Urothelium cell line (cell line): ENCODE results near the gene ASTL.

Experiments
- DNase-seq: peaks from one replicate; pipeline ENCODE4 v3.0.0; 2011; ENCODE audit warnings: low spot score, mixed read lengths
- FAIRE-seq: peaks from 2 replicates; lab custom pipeline; 2011; peaks lifted over from hg19 to GRCh38; lab: Jason Lieb, UNC

ASTL gene

DNA sequence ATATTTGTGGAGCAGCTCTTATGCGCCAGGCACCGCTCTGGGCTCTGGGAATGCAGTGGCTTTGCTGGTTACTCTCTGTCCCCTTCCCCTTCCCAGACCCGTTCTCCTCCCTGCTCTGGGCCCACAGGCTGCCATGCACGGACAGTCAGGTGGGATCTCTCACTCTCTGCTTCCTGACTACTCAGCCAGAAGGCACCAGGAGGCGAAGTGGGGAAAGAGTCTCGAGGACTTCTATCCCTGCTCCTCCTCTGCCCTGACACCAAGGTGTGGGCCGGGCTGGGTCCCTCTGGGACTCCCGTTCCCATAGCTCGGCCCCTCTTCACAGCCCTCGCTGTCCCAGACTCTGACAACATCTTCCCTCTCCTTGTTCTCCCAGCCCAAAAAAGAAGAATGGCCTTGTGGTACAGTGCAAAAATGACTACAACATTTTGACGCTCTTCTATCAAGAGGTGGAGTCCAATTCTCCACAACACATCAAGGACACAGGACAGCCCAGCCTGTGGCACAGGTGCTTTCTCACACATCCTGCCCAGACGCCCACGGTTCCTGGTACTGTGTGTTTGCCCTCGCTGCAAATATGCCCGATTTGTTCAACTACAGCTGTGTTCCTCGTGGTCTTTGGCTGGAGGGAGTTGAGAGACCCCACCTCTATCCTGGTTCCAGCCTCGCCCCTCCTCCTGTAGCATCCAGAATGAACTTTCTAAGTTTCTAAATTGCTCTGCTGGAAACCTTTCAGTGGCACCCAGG is 21.0 kb upstream of the ASTL start:
- peak; percentile 30 for FAIRE-seq
- no peak for DNase-seq

DNA sequence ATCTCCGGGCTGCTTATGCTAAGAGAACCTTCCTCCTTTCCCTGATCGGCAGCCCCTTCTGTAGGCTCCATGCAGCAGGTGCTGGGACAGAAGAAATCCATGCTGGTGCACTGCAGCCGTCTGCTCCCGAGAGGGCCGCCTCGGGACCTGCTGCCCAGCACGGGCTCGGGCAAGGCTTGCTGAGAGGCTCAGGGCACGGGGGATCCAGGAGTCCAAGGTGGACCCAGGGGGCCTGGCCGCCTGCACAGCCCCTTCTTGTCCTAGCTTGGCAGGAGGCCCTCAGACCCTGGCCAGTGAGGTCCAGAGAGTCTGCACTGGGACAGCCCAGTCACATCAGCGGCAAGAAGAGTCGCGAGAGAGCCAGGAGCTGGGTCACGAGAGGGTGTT is 20.2 kb upstream of the ASTL start:
- DNase-seq: no peak
- no peak for FAIRE-seq

DNA sequence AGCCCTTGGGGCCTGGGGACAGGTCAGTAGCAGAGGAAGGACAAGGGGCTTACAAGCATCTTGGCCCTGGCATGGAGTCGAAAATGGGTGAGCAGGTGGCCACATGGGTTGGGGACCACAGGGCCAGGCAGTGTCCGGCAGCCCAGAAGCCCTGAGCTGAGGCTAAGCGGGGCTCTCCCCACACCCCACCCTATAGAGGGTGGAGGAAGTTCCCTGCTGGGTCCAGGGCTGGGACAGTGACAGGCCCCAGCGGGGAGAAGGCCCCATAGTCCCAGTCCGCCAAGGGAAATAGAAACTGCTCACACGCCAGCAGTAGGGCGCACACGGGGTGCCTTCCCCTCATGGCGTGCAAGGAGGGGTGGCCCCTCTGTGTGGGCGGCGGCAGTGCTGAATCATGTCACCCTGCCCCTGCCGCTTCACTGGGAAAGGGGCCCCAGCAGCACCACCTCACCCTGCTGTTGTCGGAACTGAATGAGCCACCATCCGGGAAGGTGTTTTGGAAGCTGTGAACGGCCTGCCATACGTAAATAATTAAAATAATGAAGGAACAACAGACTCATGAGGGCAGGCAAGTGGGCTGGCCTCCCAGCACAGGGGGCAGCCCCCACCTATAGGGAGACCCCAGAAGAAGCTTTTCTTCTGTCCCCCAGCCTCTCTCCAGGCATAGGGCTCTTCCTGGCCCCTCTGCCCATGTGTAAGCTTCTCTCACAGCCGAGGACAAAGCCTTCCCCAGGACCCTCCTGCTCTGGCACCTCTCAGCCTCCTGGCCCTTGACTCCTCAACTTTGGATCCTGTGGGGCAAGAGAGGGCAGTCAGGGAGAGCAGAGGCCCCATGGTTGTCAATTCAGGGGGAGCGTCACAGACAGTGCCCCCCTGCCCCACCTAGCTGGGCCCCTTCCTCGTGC is 19.6 kb upstream of the ASTL start:
- FAIRE-seq (no peak), DNase-seq (no peak)

DNA sequence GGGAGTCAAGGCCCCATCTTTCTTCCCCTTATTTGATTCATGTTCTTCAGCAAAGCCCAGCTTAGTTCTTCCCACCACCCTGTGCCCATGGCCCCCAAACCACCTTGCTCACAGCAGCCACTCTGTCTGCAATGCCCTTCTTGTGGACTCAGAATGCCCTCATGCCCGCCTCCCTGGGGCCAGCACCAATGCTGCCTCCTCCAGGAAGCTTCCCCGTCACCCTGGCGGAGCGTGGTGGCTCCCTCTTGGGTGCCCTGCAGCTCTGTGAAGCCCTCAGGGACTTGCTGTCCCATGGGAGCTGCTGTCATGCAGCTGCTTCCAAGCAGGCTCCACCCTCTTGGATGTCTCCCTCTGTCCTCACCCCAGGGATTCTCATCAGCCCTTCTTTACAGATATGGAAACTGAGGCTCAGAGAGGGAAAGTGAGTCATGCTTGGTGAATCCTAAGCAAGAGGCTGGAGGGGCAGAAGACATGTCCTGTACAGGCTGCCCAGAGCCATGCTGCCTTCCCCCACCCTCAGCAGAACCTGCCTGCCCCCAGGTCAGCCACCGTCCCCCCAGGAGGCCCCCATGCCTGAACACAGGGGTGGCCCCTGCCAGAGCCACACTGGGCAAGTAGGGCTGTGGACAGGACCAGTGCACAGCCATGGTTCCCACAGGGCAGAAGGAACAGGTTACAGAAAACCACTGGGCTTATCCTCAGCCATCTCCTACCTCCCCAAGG is 18.8 kb upstream of the ASTL start:
- no peak for FAIRE-seq
- no peak for DNase-seq

DNA sequence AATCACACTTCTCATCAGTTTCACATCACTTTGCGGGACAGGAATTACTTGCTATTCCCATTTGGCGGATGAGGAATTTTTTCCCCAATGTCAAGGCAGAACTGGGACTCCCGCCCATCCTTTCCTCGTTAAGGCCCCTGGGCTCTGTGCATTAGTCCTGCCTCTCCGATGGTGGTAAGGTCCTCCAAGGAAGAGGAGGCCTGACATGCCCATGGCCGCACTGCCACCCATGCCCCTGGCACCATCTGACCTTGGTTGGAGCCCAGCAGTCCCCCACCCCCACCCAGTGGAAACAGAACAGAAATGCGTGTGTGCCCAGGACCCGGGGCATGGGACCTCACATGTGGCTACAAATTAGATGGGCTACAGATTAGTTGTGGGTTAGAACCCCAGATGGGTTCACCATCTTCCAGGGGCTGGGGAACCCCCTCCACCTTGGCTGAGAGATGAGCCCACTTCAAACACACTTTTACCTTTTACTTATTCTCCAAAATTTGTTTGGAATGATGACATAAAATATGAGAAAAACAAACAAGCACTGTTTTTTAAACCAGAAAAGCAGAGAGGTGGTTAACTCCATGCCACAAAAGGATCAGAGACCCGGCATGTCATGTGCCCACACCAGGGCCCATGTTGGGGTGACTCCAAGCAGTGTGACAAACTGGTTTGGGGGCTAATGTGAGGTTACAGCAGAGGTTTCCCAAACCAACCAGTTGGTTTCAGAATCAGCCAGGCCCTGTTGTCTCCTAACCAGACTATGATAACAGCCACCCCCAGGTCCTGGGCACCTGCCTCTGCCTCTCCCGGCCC is 17.9 kb upstream of the ASTL start:
- FAIRE-seq (no peak), DNase-seq (no peak)

DNA sequence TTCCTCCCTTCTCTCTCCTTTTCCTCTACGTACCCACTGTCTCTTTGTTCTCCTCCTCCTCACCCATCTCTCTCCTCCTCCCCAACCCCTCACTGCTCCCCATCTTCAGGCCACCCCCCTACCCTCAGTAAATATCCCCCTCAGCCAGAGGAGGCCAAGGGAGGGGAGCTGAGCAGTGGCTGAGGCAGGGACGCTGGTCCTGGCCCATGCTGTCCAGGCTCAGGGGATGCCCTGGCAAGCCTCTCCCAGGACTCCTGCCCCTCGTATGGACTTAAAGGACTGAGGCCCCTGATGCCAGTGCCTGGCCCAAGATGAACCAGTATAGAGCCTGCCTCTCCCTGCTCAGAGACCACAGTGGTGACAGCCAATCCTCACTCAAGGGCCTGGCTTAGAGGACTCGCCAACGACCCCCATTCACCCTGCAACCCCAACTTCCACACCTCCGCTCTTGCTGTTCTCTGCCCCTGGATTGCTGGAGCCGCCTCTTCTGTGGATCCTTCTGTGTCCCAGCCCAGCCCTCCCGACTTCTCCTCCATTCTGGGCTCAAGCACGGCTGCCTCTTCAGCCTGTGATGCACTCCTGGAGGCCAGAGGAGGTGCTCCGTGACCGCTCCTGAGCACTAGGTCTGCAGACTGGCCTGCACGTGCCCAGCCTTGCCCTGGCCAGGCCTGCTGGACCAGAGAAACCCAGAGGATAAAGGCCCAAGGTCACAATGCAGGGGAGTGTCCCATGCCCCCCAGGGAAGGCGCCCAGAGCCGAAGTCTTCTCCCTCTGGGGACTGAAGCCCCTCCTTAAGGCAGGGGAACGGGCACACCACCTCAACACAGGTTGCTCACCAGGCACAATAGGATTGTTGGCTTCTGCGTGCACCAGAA is 16.4 kb upstream of the ASTL start:
- FAIRE-seq: peak; percentile 5
- DNase-seq: no peak

DNA sequence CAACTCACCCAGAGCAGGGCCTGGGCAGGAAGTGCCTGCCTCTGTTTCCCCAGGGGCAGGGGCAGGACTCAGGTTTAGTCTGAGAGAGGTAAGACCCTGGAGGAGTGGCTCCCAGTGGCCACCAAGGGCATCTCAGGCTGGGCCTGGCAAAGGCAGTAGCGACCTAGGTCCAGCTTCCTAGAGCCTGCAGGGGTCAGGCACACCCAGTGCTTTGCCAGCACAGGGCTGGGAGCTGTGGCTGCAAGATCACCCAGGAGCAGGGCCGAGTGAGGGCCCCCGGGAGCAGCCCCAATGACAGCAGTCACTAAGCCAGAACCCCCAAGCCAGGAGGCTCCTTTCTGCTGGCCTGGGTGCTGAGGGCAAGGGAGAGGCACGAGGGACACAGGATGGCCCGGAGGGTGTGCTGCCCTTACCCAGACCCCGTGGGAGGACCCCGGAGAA is 15.7 kb upstream of the ASTL start:
- FAIRE-seq: no peak
- DNase-seq: no peak

DNA sequence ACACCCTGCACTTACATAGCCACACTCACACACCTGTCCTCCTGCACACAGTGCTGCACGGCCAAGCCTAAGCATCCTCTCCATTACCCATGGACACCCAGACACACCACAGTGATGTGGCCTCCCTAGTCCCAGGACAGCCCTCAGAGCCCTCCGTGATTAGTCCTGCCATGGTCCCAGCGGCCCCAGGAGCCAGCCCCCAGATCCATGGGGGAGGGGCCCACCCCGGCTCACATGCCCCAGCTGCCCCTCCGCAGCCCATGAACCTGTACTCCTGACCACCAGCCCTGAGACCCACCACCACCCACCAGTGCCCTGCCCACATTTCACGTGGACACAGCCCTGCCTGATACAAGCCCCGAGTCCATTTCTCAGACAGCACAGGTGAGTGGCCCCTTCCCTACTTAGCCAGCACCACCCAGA is 15.0 kb upstream of the ASTL start:
- DNase-seq: no peak
- FAIRE-seq: no peak

DNA sequence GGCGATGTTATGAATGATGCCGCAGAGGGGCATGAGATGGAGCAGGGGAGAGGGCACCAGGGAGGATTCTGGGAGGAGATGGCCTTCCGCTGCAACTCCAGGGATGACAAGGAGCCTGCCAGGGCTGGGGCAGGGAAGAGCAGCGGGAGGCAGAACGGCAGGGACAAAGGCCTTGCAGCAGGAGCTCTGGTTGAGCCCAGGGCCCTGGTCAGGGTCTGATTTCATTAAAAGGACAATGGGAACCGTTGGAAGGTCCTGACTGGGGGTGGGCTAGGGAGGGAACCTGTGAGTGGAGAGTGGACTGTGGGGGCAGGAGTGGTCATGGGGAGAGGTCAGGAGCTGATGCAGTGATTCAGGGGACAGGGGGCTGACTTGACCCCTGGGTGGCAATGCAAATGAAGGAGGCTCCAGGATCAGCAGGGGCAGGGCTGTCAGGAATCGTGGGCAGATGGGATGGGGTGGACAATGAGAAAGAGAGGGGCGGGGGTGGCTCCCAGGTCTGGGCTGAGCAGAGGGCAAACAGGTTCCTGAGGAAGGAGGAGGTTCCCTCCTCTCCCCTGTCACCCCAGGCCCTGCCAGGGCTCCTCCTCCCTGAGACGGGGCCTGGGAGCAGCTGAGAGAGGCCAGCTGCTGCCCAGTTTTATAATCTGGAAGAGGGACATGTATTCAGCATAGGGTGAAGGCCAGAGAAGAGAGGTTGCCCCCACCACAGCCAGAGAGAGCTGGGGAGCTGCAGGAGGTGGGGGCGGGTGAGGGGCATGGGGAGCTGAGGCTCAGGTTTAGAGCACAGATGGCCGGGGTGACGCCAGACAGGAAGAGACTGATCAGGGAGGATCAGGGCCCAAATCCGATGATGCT is 14.2 kb upstream of the ASTL start:
- no peak for FAIRE-seq
- DNase-seq: no peak

DNA sequence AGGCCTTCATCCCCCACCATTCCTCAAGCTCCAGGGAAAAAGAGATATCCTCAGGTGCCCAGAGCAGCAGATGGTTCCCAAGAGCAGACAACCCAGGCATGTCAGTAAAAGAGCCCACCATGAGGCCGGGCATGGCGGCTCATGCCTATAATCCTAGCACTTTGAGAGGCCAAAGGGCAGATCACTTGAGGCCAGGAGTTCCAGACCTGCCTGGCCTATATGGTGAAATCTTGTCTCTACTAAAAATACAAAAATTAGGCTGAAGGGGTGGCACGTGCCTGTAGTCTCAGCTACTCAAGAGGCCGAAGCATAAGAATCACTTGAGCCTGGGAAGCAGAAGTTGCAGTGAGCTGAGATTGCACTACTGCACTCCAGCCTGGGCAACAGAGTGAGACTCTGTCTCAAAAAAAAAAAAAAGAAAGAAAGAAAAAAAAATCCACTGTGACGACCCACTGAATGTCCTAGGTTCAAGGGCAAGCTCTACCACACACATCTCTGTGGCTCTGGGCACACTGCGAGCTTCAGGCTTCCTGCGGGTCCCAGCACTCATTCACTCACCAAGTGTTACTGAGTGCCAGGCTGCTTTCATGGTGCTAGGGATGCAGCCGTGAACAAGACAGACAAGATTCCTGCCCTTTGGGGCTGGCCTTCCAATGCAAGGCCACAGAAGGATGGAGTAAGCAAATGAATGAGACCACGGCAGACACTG is 13.4 kb upstream of the ASTL start:
- no peak for DNase-seq
- FAIRE-seq: no peak

DNA sequence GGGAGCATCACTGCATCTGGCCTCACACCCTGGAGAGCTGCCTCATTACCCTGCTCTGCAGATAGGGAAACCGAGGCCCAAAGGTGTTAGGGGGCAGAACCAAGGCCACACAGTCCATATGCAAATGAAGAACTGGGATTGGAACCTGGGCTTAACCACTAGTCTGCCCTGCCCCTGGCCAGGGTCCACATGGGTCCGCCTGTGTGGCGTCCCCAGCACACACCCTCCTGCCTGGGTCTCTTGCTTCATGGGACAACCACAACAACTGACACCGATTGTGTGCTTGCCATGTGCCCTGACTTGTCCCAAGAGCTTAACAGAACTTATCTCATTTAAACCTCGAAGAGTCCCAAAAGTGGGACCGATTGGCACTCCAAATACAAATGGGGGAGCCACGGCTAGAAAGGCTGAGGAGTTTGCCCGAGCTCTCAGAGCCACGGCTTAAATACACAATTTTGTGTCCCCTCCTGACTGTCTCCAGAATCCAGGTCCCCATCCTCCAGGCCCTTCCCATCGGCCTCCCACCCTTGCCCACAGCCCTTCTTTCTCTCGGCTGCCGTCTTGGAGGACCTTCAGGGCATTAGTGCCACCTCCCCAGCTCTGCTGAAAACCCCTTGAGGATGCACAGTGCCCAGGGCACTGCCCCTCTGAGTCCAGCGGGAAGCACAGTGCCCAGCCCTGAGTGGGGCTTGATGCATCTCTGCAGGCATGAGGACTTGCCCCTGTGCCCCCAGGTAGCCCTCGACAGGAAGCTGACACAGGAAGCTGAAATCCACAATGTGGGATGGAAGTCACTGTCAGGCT is 12.7 kb upstream of the ASTL start:
- no peak for DNase-seq
- FAIRE-seq: peak; percentile 20

DNA sequence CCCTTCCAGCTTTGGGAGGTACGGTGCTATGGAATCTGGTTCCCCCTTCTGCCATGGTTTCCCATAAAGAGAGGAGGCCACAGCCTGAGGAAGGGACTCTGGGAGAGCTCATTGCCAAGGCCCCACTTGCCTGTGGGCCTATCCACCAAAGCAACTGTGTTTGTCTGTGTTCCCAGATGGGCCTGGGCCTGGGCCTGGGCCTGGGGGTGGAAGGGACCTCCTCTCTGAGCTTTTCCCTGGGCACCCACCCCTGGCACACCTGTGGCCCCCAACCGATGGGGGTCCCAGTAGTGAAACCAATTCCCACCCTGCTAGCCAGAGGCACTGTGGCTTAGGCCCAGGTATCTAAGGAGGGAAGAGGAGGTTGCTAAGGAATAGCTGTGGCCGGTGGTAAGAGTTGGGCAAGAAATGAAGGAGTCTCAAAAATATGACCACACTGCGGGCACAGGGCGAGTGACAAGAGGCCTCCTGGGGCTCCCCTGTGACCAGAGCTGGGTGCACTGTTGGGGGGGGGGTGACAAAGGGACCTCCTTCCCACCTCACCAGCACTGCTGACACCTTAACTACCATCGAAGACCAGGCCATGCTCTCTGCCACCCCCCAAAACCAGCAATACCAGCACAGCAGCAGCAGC is 11.8 kb upstream of the ASTL start:
- DNase-seq (no peak), FAIRE-seq (no peak)

DNA sequence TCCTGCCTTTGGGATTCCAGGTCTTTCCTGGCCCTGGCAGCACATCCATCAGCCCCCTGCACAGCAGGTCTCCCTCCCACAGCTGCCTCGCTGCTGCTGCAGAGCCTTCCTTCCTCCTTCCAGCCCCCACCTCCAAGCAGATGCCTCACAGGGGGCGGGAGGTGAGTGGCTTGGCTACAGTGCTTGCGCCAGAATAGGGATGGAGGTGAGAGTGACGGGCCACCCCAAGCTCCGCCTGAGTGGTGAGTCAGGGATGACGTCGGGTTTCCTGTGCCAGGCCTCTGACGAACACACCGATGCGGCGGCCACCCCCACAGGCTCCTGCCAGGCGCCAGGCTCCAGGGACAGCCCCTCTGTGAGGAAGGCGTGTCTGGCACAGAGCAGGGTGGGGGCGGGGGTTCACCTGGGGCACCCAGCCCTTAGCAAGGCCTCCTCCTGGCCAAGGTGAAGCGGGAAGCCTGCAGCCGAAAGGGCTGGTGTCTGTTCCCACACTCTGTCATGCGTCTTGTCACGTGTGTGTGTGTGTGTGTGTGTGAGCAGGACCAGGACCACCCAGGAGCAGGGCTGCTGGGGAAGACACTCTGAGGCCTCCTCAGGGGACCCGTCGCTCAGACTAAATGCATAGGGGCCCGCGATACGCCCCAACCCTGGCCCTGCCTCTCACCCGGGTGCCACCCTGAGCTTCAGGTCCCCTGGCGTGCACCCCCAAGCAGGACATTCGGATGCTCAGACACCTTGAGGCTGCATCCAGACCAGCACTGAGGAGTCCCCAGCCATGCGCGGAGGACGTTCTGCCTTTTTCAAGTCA is 10.3 kb upstream of the ASTL start:
- peak; percentile 95 for FAIRE-seq
- DNase-seq: peak; percentile 92

DNA sequence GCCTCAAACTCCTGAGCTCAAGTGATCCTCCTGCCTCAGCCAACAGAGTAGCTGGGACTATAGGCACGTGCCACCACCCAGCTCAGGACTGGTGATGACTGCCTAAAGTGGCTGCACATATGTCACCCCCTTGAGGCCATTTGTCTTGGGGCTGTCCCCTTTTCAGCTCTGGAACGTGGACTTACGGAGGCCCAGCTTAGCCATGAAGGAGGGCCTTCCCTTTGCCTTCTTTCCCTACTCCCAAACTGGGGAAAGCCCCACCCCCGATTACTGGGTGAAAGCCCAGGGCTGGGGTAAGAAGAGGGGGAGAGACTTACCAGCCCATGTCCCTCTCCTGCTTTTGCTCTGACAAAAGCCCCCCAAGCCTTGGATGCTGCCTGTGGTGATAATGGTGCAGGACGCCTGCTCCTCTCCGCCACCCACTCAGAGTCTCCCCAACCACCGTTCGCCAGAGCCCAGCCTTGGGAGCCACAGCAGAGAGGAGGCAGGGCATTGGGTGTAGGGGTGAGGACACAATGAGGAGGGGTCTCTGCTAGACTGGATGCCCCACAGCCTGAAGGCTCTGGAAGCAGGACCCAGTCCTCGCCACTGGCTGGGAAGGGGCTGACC is 9.4 kb upstream of the ASTL start:
- no peak for DNase-seq

DNA sequence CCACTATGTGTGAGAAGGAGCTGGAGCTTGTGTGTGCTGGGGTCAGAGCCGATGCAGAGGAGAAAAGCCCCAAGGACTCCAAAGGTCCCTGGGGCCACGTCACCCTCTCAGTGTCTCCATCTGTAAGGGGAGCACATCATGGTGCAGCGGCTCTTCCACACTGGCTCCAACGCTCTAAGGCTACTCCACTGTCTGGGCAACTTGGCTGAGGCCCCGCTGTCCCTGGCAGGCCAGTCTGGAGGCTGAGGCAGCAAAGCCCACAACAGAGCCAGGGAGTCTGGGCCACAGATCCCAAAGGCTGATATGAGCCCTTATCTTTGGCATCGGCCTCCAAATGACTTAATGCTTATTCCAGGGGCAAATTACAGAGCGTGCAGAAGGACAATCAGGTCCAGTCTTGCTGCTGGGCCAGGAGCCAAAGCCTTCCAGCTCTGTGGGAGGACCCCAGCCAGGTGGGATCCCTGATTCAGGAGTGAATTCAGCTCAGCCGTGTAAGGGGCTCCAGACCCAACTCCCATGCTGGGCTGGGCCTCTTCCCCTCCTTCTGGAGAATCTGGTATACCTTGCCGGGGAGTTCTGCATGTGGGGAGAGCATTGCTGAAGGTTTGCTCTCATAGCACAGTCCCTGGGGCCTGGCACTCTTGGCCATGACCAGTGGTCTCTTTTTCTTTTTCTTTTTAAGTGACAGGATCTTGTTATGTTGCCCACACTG is 8.7 kb upstream of the ASTL start:
- FAIRE-seq: no peak

More for the DNA sequence above, 9.4 kb upstream of the ASTL start:
- FAIRE-seq: peak; percentile 52

More for the DNA sequence above, 8.7 kb upstream of the ASTL start:
- no peak for DNase-seq
